ENCODE results near the gene ANXA4.

The ANXA4 gene

DNA sequence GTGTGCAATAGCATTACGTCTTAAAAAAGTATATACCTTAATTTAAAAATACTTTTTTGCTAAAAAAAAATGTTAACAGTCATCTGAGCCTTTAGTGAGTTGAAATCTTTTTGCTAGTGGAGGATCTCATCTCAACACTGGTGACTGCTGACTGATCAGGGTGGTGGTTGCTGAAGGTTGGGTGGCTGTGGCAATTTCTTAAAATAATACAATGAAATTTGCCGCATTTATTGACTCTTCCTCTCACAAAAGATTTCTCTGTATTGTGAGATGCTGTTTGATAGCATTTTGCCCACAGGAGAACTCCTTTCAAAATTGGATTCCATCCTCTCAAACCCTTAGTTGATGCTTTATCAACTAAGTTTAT, 46.1 kb upstream of the ANXA4 start:
- no peak for DNase-seq (ENCODE audit: low spot score)
- POLR2A ChIA-PET (ENCODE audit: low non-redundant PET): no interaction called here
- CTCF ChIA-PET: no interaction called here
- TF ChIP-seq, protein P1, sequence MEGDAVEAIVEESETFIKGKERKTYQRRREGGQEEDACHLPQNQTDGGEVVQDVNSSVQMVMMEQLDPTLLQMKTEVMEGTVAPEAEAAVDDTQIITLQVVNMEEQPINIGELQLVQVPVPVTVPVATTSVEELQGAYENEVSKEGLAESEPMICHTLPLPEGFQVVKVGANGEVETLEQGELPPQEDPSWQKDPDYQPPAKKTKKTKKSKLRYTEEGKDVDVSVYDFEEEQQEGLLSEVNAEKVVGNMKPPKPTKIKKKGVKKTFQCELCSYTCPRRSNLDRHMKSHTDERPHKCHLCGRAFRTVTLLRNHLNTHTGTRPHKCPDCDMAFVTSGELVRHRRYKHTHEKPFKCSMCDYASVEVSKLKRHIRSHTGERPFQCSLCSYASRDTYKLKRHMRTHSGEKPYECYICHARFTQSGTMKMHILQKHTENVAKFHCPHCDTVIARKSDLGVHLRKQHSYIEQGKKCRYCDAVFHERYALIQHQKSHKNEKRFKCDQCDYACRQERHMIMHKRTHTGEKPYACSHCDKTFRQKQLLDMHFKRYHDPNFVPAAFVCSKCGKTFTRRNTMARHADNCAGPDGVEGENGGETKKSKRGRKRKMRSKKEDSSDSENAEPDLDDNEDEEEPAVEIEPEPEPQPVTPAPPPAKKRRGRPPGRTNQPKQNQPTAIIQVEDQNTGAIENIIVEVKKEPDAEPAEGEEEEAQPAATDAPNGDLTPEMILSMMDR (conservative IDR thresholded peaks at IDR 0.05; ENCODE audit: low read depth): no peak
- H3K27ac ChIP-seq: no peak overlapping the region

DNA sequence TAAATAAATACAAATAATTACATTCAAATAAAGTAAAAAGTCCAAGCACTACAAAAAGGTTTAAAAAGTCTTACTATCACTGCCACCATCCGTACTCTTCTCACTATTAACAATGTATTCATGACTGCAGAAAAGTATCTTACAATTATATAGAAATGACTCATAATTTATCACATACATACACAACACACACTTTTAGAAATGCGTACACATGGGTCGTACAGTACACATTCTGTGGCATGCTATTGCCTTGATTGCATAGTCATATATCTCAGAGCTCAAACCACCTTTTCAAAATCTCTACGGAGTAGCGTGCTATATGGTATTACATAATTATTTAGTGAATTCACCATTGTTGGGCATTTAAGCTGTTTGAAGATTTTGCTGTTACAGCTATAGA, 41.6 kb upstream of the ANXA4 start:
- TF ChIP-seq, protein P1 (conservative IDR thresholded peaks at IDR 0.05; ENCODE audit: low read depth): no peak
- POLR2A ChIA-PET (ENCODE audit: low non-redundant PET): no interaction called here
- DNase-seq (ENCODE audit: low spot score): no peak
- CTCF ChIA-PET: no interaction called here
- no peak overlapping the region for H3K27ac ChIP-seq

DNA sequence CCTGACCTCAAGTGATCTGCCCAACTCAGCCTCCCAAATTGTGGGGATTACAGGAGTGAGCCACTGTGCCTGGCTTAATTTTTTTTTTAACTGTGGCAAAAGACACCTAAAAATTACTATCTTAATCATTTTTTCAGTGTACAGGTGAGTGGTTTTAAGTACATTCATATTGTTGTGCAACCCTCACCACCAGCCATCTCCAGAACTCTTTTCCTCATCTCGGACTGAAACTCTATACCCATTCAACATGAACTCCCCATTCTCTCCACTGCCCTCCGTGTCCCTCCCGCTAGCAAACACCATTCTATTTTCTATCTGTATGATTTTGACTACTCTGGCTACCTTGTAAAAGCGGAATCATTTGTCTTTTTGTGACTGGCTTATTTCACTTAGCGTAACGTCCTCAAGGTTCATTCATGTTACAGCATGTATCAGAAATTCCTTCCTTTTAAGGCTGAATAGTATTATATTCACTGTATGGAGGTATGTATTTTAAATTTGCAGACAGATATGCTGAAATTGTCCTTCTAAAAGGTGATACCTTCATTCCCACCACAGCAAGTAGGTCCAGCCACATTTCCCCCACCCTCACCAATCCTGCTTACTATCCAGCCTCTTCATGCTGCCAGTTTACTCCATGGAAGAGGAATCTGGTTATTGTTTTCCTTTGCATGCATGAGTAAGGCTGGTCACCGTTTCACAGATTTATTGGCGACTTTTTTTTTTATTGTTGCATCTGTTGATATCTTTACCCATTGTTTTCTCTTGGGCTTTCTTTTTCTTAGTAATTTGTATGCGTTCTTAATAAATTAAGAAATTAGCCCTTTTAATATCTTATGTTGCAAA, 40.6 kb upstream of the ANXA4 start:
- ChIA-PET POLR2A (ENCODE audit: low non-redundant PET) (no interaction called here), CTCF (no interaction called here)
- TF ChIP-seq, protein P1 (conservative IDR thresholded peaks at IDR 0.05; ENCODE audit: low read depth): no peak
- no peak overlapping the region for H3K27ac ChIP-seq
- no peak for DNase-seq (ENCODE audit: low spot score)

DNA sequence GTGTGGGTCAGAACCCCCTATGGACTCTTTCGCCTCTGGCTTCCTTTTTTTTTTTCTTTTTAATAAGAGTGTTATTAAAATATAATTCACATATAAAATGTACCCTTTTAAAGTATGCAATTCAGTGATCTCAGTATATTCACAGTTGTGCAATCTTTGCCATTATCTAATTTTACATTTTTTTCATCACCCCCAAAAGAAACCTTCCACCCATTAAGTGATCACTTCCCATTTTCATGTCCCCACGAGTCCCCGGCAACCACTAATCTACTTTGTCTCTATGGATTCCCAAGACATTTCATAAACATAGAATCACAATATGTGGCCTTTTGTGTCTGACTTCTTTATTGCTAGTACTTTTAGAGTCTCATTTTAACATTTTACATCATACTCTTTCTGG, 38.7 kb upstream of the ANXA4 start:
- ChIA-PET POLR2A (ENCODE audit: low non-redundant PET) (no interaction called here), CTCF (no interaction called here)
- DNase-seq (ENCODE audit: low spot score): no peak
- TF ChIP-seq, protein P1 (conservative IDR thresholded peaks at IDR 0.05; ENCODE audit: low read depth): no peak
- H3K27ac ChIP-seq: no peak overlapping the region

DNA sequence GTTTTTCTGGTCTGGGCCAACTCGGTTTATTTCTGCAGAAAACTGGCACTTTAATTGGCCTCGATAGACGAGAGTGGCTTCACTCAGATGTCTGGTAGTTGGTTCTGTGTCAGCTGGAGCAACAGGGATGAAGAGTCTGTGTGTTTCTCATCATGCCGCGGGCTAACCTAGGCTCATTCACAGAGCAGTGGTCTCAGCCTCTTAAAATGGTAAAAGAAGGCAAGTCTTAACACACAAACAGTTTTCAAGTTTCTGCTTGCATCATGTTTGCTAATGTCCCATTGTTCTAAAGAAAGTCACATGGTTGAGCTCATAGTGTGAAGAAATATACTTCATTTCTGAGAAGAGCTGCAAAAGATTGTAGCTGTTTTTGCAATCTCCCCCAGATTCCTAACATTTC, 37.5 kb upstream of the ANXA4 start:
- ChIA-PET CTCF (interaction anchor here (1.0 kb wide), 1 partner anchor 13 kb away, joined by 3 read pairs; no protein-coding TSS in a partner anchor), POLR2A (ENCODE audit: low non-redundant PET) (no interaction called here)
- DNase-seq (ENCODE audit: low spot score): peak; percentile 61
- peak overlapping the region; percentile 61; the same call in 1 of the 2 replicates for H3K27ac ChIP-seq
- TF ChIP-seq, protein P1 (conservative IDR thresholded peaks at IDR 0.05; ENCODE audit: low read depth): no peak

DNA sequence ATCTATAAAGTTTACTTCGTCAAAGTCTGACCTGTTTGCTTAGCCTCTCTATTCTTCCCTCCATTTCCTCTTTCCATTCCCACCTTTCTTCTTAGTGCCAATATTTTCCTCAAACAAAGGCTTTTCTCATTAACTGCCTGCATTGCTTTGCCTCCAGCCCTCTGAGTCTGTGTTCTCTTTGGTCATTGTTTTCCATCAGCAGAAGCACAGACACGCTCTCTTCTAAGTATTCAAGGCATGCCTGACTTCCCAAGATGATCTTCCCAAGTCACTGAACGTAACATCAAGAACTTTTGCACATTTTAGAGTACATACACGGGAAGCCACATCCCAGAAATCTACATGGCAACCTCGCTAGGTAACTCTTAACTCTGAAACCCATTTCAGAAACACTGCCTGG, 32.6 kb upstream of the ANXA4 start:
- TF ChIP-seq, protein P1 (conservative IDR thresholded peaks at IDR 0.05; ENCODE audit: low read depth): no peak
- DNase-seq (ENCODE audit: low spot score): no peak
- POLR2A ChIA-PET (ENCODE audit: low non-redundant PET): no interaction called here
- no peak overlapping the region for H3K27ac ChIP-seq
- CTCF ChIA-PET: no interaction called here

All from RWPE1 (cell line).